ENCODE measurements around the gene KMT2C. TPM values are rescaled to one million over a fixed set of nuclear protein-coding genes. Genes with fewer than 3 reads are reported as not detected.
A peak's percentile ranks its signal among the peaks of the same experiment; 100 is the strongest.
"Not testable (repeated sequence)": the region's sequence is repeated elsewhere in the genome, so short reads cannot be mapped to it uniquely, and the experiment has no call there.

KMT2C gene
- total and polyA plus RNA-seq, 2 experiments from 2014 or later: 7.2 to 14.2 TPM

DNA sequence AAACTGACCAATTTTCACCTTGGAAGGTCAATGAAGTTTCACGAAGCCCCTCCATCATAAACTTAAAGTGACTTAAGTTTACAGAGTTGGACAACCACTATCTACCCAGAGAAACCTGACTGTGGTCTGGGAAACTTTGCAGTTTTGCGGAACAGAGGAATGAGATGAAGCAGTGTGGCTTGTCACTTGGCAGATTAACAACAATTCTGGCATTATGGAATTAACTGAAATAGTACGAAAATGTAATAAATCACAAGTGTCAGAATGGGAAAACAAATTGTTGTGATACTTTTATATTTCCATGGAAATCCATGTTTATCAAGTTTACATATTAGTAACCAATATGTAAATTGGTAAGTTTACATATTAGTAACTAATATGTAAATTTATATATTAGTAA, 4.9 kb downstream of the KMT2C start:
- Histone ChIP-seq H3K4me3 (no peak overlapping the region), H3K36me3 (ENCODE audit: low read depth) (no peaks in the 10 kb centered on the region), H3K27ac (no peak overlapping the region), H3K9me2 (ENCODE audit: insufficient read depth) (no peaks in the 10 kb centered on the region), H3K9ac (no peak overlapping the region), H3F3A (ENCODE audit: insufficient read depth) (peaks cover 36% of the 10 kb centered on the region), H3K4me1 (ENCODE audit: insufficient read depth) (peaks cover 31% of the 10 kb centered on the region), H3K27me3 (replicated peaks; ENCODE audit: insufficient read depth) (no peaks in the 10 kb centered on the region), H3K9me3 (ENCODE audit: low read depth) (no peaks in the 10 kb centered on the region), H3K4me2 (ENCODE audit: unreplicated experiment) (no peak overlapping the region), H4K20me1 (ENCODE audit: insufficient read depth) (peaks cover 20% of the 10 kb centered on the region), H2AFZ (no peak overlapping the region), H3K79me2 (ENCODE audit: insufficient read depth) (peaks cover 92% of the 10 kb centered on the region)
- 78 to 81% methylated on average over 3 of the region's 3 CpGs for WGBS, 2 experiments (ENCODE audit: low coverage in 1 of 2, low lambda C conversion rate in 2 of 2, missing lambda C conversion rate in 2 of 2)
- TF ChIP-seq EZH2phosphoT487 (IDR thresholded peaks at IDR 0.05; ENCODE audit: insufficient read depth, low read depth): no peak
- in situ Hi-C loops (cut with MboI): no loop called here
- DNase-seq: no peak

DNA sequence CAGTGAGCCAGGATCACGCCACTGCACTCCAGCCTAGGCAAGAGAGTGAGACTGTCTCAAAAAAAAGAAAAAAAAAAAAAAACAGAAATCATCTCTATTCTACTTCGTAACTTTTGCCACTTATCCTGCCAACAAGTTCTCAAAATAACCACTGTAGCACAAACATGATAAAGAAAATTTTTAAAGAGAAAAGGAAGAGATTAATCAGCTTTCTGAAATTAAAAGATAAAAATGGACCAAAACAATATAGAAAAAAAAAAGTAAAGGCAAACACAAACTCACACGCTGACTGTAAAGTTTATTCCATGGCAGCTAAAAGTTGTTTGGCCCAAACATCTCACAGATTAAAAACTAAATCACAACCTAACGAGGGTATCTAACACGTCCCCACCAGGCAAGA, 5.7 kb downstream of the KMT2C start:
- WGBS, 2 experiments (ENCODE audit: low coverage in 1 of 2, low lambda C conversion rate in 2 of 2, missing lambda C conversion rate in 2 of 2): 67 to 78% methylated on average over 5 of the region's 5 CpGs
- H3K9me3 ChIP-seq (ENCODE audit: low read depth); H3K36me3 ChIP-seq (ENCODE audit: low read depth); H3K27me3 ChIP-seq (replicated peaks; ENCODE audit: insufficient read depth); H3K9ac ChIP-seq; DNase-seq; H3K27ac ChIP-seq; H3K9me2 ChIP-seq (ENCODE audit: insufficient read depth); H3K4me3 ChIP-seq; H3K4me2 ChIP-seq (ENCODE audit: unreplicated experiment); in situ Hi-C loops (cut with MboI); H2AFZ ChIP-seq: not testable (repeated sequence)
- peaks cover 100% of the 10 kb centered on the region for H3K79me2 ChIP-seq (ENCODE audit: insufficient read depth)
- peaks cover 31% of the 10 kb centered on the region for H3K4me1 ChIP-seq (ENCODE audit: insufficient read depth)
- peaks cover 36% of the 10 kb centered on the region for H3F3A ChIP-seq (ENCODE audit: insufficient read depth)
- peaks cover 27% of the 10 kb centered on the region for H4K20me1 ChIP-seq (ENCODE audit: insufficient read depth)

DNA sequence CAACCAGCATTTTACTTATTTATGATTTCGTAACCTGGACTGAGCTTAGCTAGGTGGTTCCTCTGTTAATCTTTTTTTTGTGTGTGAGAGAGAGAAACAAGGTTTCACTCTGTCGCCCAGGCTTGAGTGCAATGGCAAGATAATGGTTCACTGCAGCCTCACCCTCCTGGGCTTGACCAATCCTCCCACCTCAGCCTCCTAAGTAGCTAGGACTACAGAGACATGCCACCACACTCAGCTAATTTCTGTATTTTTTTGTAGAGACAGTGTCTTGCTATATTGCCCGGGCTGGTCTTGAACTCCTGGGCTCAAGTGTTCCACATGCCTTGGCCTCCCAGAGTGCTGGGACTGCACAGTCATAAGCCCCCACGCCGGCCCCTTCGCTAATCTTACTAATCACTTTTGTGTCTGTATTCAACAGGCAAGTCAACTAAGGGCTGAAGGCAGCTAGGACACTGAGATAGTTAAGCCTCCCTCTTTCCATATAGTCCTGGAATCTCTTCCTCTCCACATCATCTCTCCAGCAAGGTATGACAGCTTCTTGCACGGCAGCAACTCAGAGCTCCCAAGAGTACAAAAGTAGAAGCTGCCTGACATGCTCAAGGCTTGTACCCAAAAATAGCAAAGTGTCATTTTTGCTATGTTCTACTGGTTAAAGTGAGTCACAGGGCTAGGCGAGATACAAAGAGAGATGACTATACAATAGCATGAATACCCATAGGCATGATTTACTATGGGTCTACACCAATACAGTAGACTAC, 11.3 kb downstream of the KMT2C start:
- Histone ChIP-seq H3K9ac (no peak overlapping the region), H3F3A (ENCODE audit: insufficient read depth) (peaks cover 9% of the 10 kb centered on the region), H3K4me2 (ENCODE audit: unreplicated experiment) (no peak overlapping the region), H3K36me3 (ENCODE audit: low read depth) (no peaks in the 10 kb centered on the region), H3K9me3 (ENCODE audit: low read depth) (no peaks in the 10 kb centered on the region), H4K20me1 (ENCODE audit: insufficient read depth) (peaks cover 47% of the 10 kb centered on the region), H2AFZ (no peak overlapping the region), H3K4me3 (no peak overlapping the region), H3K79me2 (ENCODE audit: insufficient read depth) (peaks cover 100% of the 10 kb centered on the region), H3K27me3 (replicated peaks; ENCODE audit: insufficient read depth) (no peaks in the 10 kb centered on the region), H3K4me1 (ENCODE audit: insufficient read depth) (peaks cover 16% of the 10 kb centered on the region), H3K27ac (peak overlapping the region; percentile 34), H3K9me2 (ENCODE audit: insufficient read depth) (no peaks in the 10 kb centered on the region)
- no peak for TF ChIP-seq EZH2 (IDR thresholded peaks at IDR 0.05; ENCODE audit: insufficient read depth, poor library complexity, severe bottlenecking)
- TF ChIP-seq EZH2phosphoT487 (IDR thresholded peaks at IDR 0.05; ENCODE audit: insufficient read depth, low read depth): no peak
- WGBS, 2 experiments (ENCODE audit: low coverage in 1 of 2, low lambda C conversion rate in 2 of 2, missing lambda C conversion rate in 2 of 2): 73 to 75% methylated on average over 8 of the region's 8 CpGs
- in situ Hi-C loops (cut with MboI): no loop called here
- DNase-seq: peak; percentile 74

DNA sequence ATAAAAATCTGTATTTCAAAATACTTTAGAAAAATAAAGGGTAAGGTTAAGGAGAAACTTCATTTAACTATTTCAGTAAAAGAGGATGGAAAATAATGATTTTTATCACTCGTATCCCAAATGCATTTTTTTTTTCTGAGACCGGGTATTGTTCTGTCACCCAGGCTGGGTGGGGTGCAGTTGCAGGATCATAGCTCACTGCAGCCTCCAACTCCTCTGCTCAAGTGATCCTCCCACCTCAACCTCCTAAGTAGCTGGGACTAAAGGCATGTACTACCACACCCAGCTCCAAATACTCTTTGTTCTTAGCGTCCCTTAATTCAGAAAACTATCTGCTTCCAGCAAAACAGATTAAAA, 11.8 kb downstream of the KMT2C start:
- Histone ChIP-seq H3K27me3 (replicated peaks; ENCODE audit: insufficient read depth) (no peaks in the 10 kb centered on the region), H3K9me3 (ENCODE audit: low read depth) (no peaks in the 10 kb centered on the region), H3K9me2 (ENCODE audit: insufficient read depth) (no peaks in the 10 kb centered on the region), H4K20me1 (ENCODE audit: insufficient read depth) (peaks cover 47% of the 10 kb centered on the region), H3K79me2 (ENCODE audit: insufficient read depth) (peaks cover 100% of the 10 kb centered on the region), H3K9ac (no peak overlapping the region), H3K4me2 (ENCODE audit: unreplicated experiment) (no peak overlapping the region), H3K4me1 (ENCODE audit: insufficient read depth) (peaks cover 16% of the 10 kb centered on the region), H2AFZ (no peak overlapping the region), H3F3A (ENCODE audit: insufficient read depth) (peaks cover 12% of the 10 kb centered on the region), H3K4me3 (no peak overlapping the region), H3K27ac (no peak overlapping the region), H3K36me3 (ENCODE audit: low read depth) (no peaks in the 10 kb centered on the region)
- in situ Hi-C loops (cut with MboI): no loop called here
- WGBS, 2 experiments (ENCODE audit: low coverage in 1 of 2, low lambda C conversion rate in 2 of 2, missing lambda C conversion rate in 2 of 2): 84 to 86% methylated on average over 3 of the region's 3 CpGs
- TF ChIP-seq EZH2phosphoT487 (IDR thresholded peaks at IDR 0.05; ENCODE audit: insufficient read depth, low read depth): no peak
- TF ChIP-seq EZH2 (IDR thresholded peaks at IDR 0.05; ENCODE audit: insufficient read depth, poor library complexity, severe bottlenecking): no peak
- no peak for DNase-seq

DNA sequence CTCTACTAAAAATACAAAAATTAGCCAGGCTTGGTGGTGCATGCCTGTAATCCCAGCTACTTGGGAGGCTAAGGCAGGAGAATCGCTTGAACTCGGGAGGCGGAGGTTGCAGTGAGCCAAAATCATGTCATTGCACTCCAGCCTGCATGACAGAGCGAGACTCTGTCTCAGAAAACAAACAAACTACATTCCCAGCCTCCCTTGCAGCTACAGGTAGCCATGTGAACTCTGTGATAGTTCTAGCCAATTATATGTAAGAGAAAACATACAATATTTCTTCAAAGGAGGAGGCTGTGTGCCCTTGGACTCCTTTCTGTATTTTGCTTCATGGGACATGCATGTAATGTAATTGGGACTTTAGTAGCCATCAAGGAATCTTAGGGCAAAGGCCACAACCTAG, 12.6 kb downstream of the KMT2C start:
- H3K27me3 ChIP-seq (replicated peaks; ENCODE audit: insufficient read depth); H3K36me3 ChIP-seq (ENCODE audit: low read depth); H3K9me3 ChIP-seq (ENCODE audit: low read depth); H3K9ac ChIP-seq; H3K9me2 ChIP-seq (ENCODE audit: insufficient read depth); H3K4me3 ChIP-seq; in situ Hi-C loops (cut with MboI); H2AFZ ChIP-seq; H3K4me2 ChIP-seq (ENCODE audit: unreplicated experiment); DNase-seq; H3K27ac ChIP-seq: not testable (repeated sequence)
- 94 to 100% methylated on average over 4 of the region's 4 CpGs for WGBS, 2 experiments (ENCODE audit: low coverage in 1 of 2, low lambda C conversion rate in 2 of 2, missing lambda C conversion rate in 2 of 2)
- peaks cover 11% of the 10 kb centered on the region; the same call in 1 of the 2 replicates for H3K4me1 ChIP-seq (ENCODE audit: insufficient read depth)
- peaks cover 100% of the 10 kb centered on the region for H3K79me2 ChIP-seq (ENCODE audit: insufficient read depth)
- peaks cover 12% of the 10 kb centered on the region for H3F3A ChIP-seq (ENCODE audit: insufficient read depth)
- H4K20me1 ChIP-seq (ENCODE audit: insufficient read depth): peaks cover 47% of the 10 kb centered on the region

DNA sequence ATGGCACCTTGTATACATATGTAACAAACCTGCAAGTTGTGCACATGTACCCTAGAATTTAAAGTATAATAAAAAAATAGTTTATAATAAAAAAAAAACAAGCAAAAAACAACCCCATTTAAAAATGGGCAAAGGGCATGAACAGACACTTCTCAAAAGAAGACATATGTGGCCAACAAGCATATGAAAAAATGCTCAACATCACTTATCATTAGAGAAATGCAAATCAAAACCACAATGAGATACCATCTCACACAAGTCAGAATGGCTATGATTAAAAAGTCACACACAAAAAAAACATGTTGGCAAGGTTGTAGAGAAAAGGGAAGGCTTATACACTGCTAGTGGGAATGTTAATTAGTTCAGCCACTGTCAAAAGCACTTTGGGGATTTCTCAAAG, 14.9 kb downstream of the KMT2C start:
- H3K27me3 ChIP-seq (replicated peaks; ENCODE audit: insufficient read depth); H3K9me3 ChIP-seq (ENCODE audit: low read depth); H3K4me2 ChIP-seq (ENCODE audit: unreplicated experiment); H3K9me2 ChIP-seq (ENCODE audit: insufficient read depth); DNase-seq; H3K4me3 ChIP-seq; H3K4me1 ChIP-seq (ENCODE audit: insufficient read depth); H3K36me3 ChIP-seq (ENCODE audit: low read depth); in situ Hi-C loops (cut with MboI); H2AFZ ChIP-seq; H3K27ac ChIP-seq; H3K9ac ChIP-seq: not testable (repeated sequence)
- Histone ChIP-seq H4K20me1 (ENCODE audit: insufficient read depth) (peaks cover 31% of the 10 kb centered on the region; the same call in 1 of the 2 replicates), H3K79me2 (ENCODE audit: insufficient read depth) (peaks cover 100% of the 10 kb centered on the region), H3F3A (ENCODE audit: insufficient read depth) (peaks cover 12% of the 10 kb centered on the region)
